Suppressor macrophage treated with lipopolysaccharide for 4 hours (primary cell): ENCODE results near the gene DLL4.

ENCODE experiments used
- DNase-seq: peaks from one replicate; pipeline ENCODE4 v3.0.0-alpha.2; 2020

Gene DLL4

GRCh38 chr15:40928821-40929659 lies at the start of gene DLL4:
TSS of gene DLL4 (plus strand) at chr15:40929340. CDS start at chr15:40929669, 329 bp downstream.
- DNase-seq = peak; percentile 41

- no peak for DNase-seq
Measured at GRCh38 chr15:40879609-40880008, 49.5 kb upstream of the DLL4 start.

DNA sequence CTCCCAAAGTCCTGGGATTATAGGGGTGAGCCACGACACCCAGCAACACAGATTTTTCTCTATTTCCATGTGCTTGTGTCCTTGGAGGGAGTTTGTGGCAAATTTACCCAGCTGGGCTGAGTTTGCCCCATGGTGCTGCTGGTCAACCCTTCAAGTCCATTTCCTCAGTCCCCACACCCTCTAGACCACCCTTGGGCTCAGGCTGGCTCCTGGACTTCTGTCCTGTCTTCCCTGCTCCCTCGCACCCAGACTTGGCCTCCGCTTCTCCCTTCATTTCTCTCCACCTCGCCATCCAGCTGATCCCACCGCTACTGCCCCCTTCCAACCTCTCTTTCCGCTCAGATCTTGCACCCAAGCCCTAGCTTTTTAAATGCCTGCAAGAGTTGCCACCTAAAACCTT lies 47.8 kb upstream of the DLL4 start:
- no peak for DNase-seq

DNA sequence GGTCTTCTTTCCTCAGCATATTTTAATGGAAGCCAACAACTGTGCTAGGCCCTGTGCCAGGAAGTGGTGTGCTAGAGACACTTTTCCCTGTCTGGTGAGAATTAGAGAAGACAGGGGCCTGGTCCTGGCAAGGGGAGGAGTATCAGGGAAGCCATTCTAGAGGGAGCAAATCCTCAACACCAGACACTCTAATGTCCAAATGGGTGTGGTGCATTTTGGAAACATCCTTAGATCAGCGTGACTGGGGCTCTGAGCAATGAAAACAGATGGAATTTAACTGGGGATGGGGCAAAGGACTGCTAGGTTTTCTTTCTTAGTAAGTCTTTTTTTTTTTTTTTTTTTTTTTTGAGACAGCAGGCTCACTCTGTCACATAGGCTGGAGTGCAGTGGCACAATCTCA lies 42.6 kb upstream of the DLL4 start:
- DNase-seq = no peak

DNA sequence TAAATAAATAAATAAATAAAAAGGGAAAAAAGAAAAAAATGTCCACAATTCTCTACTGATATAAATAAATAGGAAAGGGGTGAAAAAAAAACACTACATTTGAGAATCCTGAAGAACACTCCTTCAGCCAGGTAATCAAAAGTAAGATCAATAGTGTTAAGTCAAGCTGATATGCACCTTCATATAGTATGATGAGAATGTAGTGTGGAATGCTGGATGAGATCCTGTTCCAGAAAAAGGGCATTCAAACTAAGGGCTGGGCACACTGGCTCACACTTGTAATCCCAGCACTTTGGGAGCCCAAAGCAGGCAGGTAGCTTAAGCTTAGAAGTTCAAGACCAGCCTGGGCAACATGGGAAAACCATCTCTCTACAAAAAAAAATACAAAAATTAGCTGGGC lies 40.0 kb upstream of the DLL4 start:
- no peak for DNase-seq

DNA sequence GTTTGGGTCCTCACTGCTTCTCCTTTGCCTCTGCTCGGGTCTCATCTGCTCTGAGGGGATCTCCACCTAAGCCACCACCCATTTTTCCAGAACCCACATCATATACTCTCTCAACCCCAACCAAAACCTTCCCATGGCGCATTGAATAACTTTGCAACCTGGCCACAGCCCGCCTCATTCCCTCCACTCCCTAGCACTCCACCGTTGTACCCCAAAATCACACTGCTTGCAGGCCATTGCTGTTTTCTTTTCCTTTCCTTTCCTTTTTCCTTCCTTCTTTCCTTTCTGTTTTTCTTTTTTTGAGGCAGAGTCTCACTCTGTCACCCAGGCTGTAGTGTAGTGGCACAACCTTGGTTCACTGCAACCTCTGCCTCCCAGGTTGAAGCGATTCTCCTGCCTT lies 38.0 kb upstream of the DLL4 start:
- DNase-seq = no peak

GRCh38 chr15:40891810-40892446 lies 37.2 kb upstream of the DLL4 start:
- peak; percentile 56 for DNase-seq

- no peak for DNase-seq
Measured at GRCh38 chr15:40892447-40893012, 36.6 kb upstream of the DLL4 start.

GRCh38 chr15:40893019-40893670 lies 36.0 kb upstream of the DLL4 start:
- DNase-seq = no peak

DNA sequence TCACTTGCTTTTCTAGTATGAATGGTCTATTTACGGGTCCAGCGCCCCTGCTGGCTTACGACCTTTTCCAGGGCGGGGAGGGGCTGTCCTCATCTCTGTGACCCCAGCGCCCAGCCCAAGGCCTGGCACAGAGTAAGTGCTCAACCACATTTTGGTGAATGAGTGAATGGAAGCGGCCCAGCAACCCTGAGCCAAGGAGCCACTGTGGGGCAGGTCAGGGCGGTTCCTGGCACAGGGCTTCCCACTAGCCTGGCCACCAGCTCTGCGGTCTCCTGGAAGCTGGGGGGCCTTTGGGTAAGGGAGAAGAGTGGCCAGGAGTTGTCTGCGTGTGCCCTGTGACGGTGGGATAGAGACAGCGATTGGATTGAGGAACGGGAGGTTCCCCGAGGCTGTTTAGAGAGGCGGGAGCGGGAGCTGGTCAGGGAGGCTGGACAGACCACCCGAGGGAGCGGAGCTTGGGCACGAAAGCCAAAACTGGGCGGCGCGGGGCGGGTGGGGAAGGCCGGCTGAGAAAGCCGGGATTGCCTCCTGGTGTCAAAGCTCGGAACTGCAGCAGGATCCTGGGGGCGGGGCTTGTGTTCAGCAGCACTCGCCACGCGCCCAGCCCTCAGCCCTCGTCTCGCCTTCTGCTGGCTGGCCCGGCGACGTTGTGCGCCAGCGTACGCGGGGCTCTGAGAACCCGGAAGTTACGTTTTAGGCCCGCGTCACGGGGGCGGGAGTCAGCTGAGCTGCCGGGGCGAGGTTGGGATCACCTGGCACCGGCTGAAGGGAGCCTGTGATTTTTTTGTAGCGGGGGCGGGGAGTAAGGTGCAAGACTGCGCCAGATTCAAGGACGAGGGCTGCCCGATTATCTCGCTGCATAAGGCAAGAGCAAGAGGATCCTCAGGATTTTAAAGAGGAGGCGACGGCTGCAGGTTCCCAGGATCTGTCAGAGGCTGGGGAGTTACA lies 35.1 kb upstream of the DLL4 start, which contains the start of gene VPS18:
VPS18 (plus strand) TSS at position 718 of the 948 bp plus-strand sequence. CDS start 319 bp downstream, outside the sequence.
- peak; percentile 99 for DNase-seq

GRCh38 chr15:40894681-40895448 lies 34.3 kb upstream of the DLL4 start:
- peak; percentile 87 for DNase-seq

- DNase-seq = no peak
Measured at GRCh38 chr15:40899536-40900207, 29.5 kb upstream of the DLL4 start.

DNA sequence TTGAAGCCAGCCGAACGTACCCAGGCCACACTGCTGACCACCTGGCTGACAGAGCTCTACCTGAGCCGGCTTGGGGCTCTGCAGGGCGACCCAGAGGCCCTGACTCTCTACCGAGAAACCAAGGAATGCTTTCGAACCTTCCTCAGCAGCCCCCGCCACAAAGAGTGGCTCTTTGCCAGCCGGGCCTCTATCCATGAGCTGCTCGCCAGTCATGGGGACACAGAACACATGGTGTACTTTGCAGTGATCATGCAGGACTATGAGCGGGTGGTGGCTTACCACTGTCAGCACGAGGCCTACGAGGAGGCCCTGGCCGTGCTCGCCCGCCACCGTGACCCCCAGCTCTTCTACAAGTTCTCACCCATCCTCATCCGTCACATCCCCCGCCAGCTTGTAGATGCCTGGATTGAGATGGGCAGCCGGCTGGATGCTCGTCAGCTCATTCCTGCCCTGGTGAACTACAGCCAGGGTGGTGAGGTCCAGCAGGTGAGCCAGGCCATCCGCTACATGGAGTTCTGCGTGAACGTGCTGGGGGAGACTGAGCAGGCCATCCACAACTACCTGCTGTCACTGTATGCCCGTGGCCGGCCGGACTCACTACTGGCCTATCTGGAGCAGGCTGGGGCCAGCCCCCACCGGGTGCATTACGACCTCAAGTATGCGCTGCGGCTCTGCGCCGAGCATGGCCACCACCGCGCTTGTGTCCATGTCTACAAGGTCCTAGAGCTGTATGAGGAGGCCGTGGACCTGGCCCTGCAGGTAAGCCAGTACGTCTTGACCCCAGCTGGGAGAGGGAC lies 28.7 kb upstream of the DLL4 start:
- DNase-seq = no peak

DNA sequence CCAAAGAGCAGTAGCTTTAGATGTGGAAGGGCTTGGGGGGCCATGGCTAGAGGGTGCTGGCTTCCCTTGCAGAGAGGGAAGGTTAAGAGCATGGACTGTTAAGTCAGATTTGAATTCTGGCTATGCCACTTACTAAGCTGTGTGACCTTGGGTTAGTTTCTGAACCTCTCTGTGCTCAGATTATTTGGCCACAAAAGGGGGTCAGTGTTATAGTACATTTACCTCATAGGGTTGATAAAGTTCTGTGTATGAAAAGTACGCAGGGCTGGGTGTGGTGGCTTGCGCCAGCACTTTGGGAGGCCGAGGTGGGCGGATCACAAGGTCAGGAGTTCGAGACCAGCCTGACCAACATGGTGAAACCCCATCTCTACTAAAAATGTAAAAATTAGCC lies 28.1 kb upstream of the DLL4 start:
- DNase-seq = no peak

DNA sequence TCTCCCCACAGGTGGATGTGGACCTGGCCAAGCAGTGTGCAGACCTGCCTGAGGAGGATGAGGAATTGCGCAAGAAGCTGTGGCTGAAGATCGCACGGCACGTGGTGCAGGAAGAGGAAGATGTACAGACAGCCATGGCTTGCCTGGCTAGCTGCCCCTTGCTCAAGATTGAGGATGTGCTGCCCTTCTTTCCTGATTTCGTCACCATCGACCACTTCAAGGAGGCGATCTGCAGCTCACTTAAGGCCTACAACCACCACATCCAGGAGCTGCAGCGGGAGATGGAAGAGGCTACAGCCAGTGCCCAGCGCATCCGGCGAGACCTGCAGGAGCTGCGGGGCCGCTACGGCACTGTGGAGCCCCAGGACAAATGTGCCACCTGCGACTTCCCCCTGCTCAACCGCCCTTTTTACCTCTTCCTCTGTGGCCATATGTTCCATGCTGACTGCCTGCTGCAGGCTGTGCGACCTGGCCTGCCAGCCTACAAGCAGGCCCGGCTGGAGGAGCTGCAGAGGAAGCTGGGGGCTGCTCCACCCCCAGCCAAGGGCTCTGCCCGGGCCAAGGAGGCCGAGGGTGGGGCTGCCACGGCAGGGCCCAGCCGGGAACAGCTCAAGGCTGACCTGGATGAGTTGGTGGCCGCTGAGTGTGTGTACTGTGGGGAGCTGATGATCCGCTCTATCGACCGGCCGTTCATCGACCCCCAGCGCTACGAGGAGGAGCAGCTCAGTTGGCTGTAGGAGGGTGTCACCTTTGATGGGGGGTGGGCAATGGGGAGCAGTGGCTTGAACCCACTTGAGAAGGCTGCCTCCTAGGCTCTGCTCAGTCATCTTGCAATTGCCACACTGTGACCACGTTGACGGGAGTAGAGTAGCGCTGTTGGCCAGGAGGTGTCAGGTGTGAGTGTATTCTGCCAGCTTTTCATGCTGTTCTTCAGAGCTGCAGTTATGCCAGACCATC lies 26.3 kb upstream of the DLL4 start:
- DNase-seq = peak; percentile 77

DNA sequence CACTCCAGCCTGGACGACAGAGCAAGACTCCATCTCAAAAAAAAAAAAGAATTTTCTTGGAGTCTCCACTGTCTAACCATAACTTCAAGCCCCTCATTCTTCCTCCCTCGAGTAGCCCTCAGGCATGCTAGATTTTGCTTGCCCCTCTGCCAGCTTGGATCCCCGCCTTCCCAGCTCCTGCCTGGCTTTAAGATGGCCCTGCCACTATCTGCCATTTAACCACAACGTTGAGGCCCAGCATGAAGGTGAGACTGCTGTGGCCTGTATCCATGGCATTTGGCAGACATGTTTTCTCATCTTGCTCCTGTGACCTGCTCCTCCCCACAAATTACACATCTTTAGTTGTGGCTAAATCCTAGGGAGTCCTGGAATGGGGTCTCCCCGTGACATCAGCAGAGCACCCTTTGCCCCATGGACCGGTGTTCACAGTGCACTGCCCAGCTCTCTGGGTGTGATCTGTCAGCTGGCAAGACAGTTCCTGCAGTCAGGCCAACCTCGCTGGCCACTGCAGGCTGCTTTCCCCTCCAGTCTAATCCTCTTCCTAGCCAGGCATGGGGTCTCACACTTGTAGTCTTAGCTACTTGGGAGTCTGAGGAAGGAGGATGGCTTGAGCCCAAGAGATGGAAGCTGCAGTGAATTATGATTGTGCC lies 24.5 kb upstream of the DLL4 start:
- DNase-seq = no peak

DNA sequence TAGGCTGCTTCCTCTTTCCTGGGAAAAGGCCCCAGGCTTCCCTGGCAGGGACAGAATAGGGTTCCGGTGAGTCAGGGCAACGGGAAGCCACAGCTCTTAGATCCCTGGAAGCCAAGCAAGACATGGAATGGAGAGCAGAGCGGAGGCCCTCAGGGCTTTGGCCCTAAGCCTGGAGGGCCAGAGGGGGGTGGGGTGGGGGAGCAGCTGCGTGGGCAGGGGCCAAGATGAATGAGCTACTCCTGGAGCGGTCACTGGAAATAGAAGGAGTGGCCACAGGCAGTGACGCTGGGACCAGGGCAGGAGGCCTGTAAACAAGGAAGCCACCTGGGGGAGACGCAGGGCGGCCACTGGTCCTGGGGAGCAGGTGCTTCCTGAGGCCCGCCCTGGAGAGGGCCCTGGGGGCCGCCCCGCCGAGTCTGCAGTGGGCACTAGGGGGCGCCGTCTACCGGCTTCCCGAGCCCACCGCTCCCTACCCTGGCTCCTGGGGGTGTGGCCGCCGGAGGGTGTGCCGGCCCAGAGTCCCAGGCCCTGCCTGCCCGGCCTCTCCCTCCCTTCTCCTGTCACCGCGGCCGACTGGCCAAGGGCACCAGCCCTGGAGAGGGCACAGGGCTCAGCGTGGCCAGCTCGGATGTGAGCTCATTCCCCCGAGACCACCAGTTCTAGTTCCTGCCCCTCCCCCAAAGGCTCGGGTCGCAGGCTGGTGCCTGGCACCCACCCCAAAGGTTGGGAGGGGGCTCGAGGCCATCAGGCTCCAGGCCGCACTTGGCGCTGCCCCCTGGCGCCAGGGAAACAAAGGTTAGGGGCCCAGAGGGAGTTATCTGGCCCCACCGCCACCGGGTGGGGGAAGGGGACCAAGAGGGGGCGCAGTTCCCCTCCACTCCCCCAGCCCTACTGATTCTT lies 22.8 kb upstream of the DLL4 start:
- DNase-seq = peak; percentile 66
